Gastroesophageal sphincter (tissue), 3 donors: Measurements from ENCODE around the gene CNTNAP2.

ENCODE experiments used
- POLR2A ChIP-seq, 2 donors: fragments of 450-650 bp; IDR thresholded peaks; one replicate each; pipeline ENCODE4 v1.6.1; 2017; ENCODE audit warnings: antibody characterized with exemption in 2 of 2, mild to moderate bottlenecking in 2 of 2, moderate library complexity in 1 of 2
- POLR2AphosphoS5 ChIP-seq: sonication (generic); formaldehyde crosslinking; IDR thresholded peaks from one replicate; pipeline ENCODE4 v1.6.1; 2017; ENCODE audit warnings: antibody characterized with exemption
- TF ChIP-seq, protein P1 (sequence below), 4 experiments: fragments of 200-600 bp in 2 of 4; fragments of 450-650 bp in 2 of 4; sonication (generic) in 1 of 4; IDR thresholded peaks; one replicate each; pipeline ENCODE4 v1.5.1; 2017 to 2019; ENCODE audit warnings: antibody characterized with exemption in 4 of 4, mild to moderate bottlenecking in 2 of 4, moderate library complexity in 2 of 4

DNA sequence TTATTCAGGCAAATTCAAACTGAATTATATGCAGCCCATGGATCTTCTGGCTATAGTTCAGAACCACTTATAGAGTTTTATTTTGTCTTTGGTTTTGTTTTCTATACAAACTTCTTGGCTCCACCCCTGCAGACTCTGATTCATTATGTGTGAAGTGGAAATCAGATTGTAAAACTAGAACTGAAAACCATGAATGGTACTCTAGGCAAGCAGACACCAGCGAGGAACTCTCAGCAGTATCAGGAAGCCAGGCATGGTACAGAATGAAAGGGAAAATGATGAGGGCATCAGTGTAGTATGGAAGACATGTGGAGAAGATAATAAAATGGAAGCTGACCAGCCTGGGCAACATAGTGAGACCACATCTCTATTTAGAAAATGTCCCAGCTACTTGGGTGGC lies 1447.1 kb downstream of the CNTNAP2 start:
- TF ChIP-seq POLR2AphosphoS5 (no peak), POLR2A (IDR thresholded peaks at IDR 0.05) (no peak)
- TF ChIP-seq, protein P1, sequence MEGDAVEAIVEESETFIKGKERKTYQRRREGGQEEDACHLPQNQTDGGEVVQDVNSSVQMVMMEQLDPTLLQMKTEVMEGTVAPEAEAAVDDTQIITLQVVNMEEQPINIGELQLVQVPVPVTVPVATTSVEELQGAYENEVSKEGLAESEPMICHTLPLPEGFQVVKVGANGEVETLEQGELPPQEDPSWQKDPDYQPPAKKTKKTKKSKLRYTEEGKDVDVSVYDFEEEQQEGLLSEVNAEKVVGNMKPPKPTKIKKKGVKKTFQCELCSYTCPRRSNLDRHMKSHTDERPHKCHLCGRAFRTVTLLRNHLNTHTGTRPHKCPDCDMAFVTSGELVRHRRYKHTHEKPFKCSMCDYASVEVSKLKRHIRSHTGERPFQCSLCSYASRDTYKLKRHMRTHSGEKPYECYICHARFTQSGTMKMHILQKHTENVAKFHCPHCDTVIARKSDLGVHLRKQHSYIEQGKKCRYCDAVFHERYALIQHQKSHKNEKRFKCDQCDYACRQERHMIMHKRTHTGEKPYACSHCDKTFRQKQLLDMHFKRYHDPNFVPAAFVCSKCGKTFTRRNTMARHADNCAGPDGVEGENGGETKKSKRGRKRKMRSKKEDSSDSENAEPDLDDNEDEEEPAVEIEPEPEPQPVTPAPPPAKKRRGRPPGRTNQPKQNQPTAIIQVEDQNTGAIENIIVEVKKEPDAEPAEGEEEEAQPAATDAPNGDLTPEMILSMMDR (IDR thresholded peaks at IDR 0.05), result no peak
